ENCODE data around the gene WBP1. TPM values are rescaled to one million over a fixed set of nuclear protein-coding genes. Genes with fewer than 3 reads are reported as not detected.

WBP1 gene
- total and polyA plus RNA-seq, 10 donors = 39.5 to 84.2 (median 63.6) TPM

GRCh38 chr2:74499267-74499939 lies 41.2 kb downstream of the WBP1 start, which contains the start of gene LBX2:
Gene LBX2, minus strand, starts transcription at chr2:74499603. Its CDS starts 66 bp downstream, at chr2:74499537.
- TF ChIP-seq POLR2A (IDR thresholded peaks at IDR 0.05) (no peak), CTCF (IDR thresholded peaks at IDR 0.05 in 8 of 11, conservative IDR thresholded peaks at IDR 0.05 in 3 of 11) (no peak), POLR2AphosphoS5 (IDR thresholded peaks at IDR 0.05) (peak in 1 of 3 donors; percentile 54)
- WGBS, 5 donors = 4 to 11% (median 6%) methylated on average over 30 to 65 of the region's 65 CpGs
- Histone ChIP-seq H3K9me3 (no peaks in the 10 kb centered on the region), H3K27ac (no peak within 1 kb of the TSS), H3K36me3 (peaks cover 0 to 8% (median 2%) of the 10 kb centered on the region in 6 donors), H3K4me1 (peaks cover 24 to 65% (median 57%) of the 10 kb centered on the region in 6 donors), H3K27me3 (replicated peaks in 1 of 7) (peaks cover 9 to 78% (median 42%) of the 10 kb centered on the region in 7 donors), H3K4me3 (peak within 1 kb of the TSS; percentile 6 to 68 (median 44))
- DNase-seq = peak; percentile 76
- intact Hi-C loops (cut with DNase I; ENCODE audit: low total_unique reads) = no loop called here

- Histone ChIP-seq H3K27ac (no peak overlapping the region), H3K4me1 (peaks cover 24 to 71% (median 63%) of the 10 kb centered on the region in 6 donors), H3K9me3 (no peaks in the 10 kb centered on the region), H3K4me3 (peak overlapping the region in 3 of 8 donors; percentile 50 to 68 (median 52)), H3K36me3 (peaks cover 0 to 11% (median 7%) of the 10 kb centered on the region in 6 donors), H3K27me3 (replicated peaks in 1 of 7) (peaks cover 9 to 79% (median 42%) of the 10 kb centered on the region in 7 donors)
- TF ChIP-seq POLR2AphosphoS5 (IDR thresholded peaks at IDR 0.05) (no peak), CTCF (IDR thresholded peaks at IDR 0.05 in 8 of 11, conservative IDR thresholded peaks at IDR 0.05 in 3 of 11) (no peak), POLR2A (IDR thresholded peaks at IDR 0.05) (no peak)
- 52 to 73% (median 56%) methylated on average over 15 of the region's 15 CpGs for WGBS, 5 donors
- intact Hi-C loops (cut with DNase I; ENCODE audit: low total_unique reads) = loop anchor here (5.0 kb wide), 1 partner anchor 87 kb away; no protein-coding TSS in a partner anchor
- DNase-seq = peak; percentile 49
These were observed 41.8 kb downstream of the WBP1 start for GRCh38 chr2:74499940-74500577.

- Histone ChIP-seq H3K9me3 (no peaks in the 10 kb centered on the region), H3K4me1 (peaks cover 28 to 76% (median 68%) of the 10 kb centered on the region in 6 donors)
- intact Hi-C loops (cut with DNase I; ENCODE audit: low total_unique reads) = loop anchor here (5.0 kb wide), 1 partner anchor 87 kb away; no protein-coding TSS in a partner anchor
These were observed 42.3 kb downstream of the WBP1 start for GRCh38 chr2:74500578-74500946.

More at GRCh38 chr2:74500578-74500946, 42.3 kb downstream of the WBP1 start:
- Histone ChIP-seq H3K4me3 (no peak overlapping the region), H3K27me3 (replicated peaks in 1 of 7) (peaks cover 9 to 79% (median 42%) of the 10 kb centered on the region in 7 donors), H3K36me3 (peaks cover 0 to 16% (median 12%) of the 10 kb centered on the region in 6 donors), H3K27ac (no peak overlapping the region)
- TF ChIP-seq POLR2AphosphoS5 (IDR thresholded peaks at IDR 0.05) (no peak), POLR2A (IDR thresholded peaks at IDR 0.05) (no peak), CTCF (IDR thresholded peaks at IDR 0.05 in 8 of 11, conservative IDR thresholded peaks at IDR 0.05 in 3 of 11) (no peak)
- peak; percentile 18 for DNase-seq
